Activated gamma-delta T cell treated with anti-CD3 and anti-CD28 coated beads, Interleukin-2, amount 50 U/mL, for 16 hours (primary cell): ENCODE measurements around the gene IGF2BP1.
"Not testable (repeated sequence)": the region's sequence is repeated elsewhere in the genome, so short reads cannot be mapped to it uniquely, and the experiment has no call there.

Experiments
- DNase-seq: peaks from one replicate; pipeline ENCODE4 v3.0.0-alpha.2; 2020; ENCODE audit warnings: low read depth

Gene IGF2BP1

GRCh38 chr17:49054342-49055092 lies 57.3 kb downstream of the IGF2BP1 start:
- no peak for DNase-seq

- DNase-seq, result no peak
These were observed 58.2 kb downstream of the IGF2BP1 start for GRCh38 chr17:49055181-49055927.

- DNase-seq, result no peak
These were observed 64.3 kb downstream of the IGF2BP1 start for GRCh38 chr17:49061524-49061943.

GRCh38 chr17:49063652-49064051 lies 66.5 kb downstream of the IGF2BP1 start:
- no peak for DNase-seq

GRCh38 chr17:49067163-49067562 lies 70.0 kb downstream of the IGF2BP1 start:
- no peak for DNase-seq

GRCh38 chr17:49069585-49070273 lies 72.5 kb downstream of the IGF2BP1 start:
- no peak for DNase-seq

GRCh38 chr17:49071106-49071505 lies 73.9 kb downstream of the IGF2BP1 start:
- no peak for DNase-seq

- DNase-seq, result no peak
These were observed 77.8 kb downstream of the IGF2BP1 start for GRCh38 chr17:49074851-49075540.

- DNase-seq, result no peak
These were observed 79.6 kb downstream of the IGF2BP1 start for GRCh38 chr17:49076573-49077384.

- no peak for DNase-seq
These were observed 81.1 kb downstream of the IGF2BP1 start for GRCh38 chr17:49078248-49078647.

- no peak for DNase-seq
These were observed 82.9 kb downstream of the IGF2BP1 start for GRCh38 chr17:49079840-49080663.

GRCh38 chr17:49082231-49082630 lies 85.0 kb downstream of the IGF2BP1 start:
- no peak for DNase-seq

GRCh38 chr17:49085046-49085445 lies 87.9 kb downstream of the IGF2BP1 start:
- DNase-seq, result not testable (repeated sequence)

- DNase-seq, result no peak
These were observed 88.6 kb downstream of the IGF2BP1 start for GRCh38 chr17:49085565-49086315.

- DNase-seq, result no peak
These were observed 89.1 kb downstream of the IGF2BP1 start for GRCh38 chr17:49086316-49086605.

- no peak for DNase-seq
These were observed 89.5 kb downstream of the IGF2BP1 start for GRCh38 chr17:49086649-49087048.

- DNase-seq, result no peak
These were observed 91.9 kb downstream of the IGF2BP1 start for GRCh38 chr17:49089094-49089493.

- DNase-seq, result no peak
These were observed 93.9 kb downstream of the IGF2BP1 start for GRCh38 chr17:49090878-49091594.

GRCh38 chr17:49093131-49093530 lies 95.9 kb downstream of the IGF2BP1 start:
- no peak for DNase-seq
